Lower lobe of right lung (tissue), 2 donors: ENCODE data around the gene SLC15A3. TPM values are rescaled to one million over a fixed set of nuclear protein-coding genes. Genes with fewer than 3 reads are reported as not detected.
A peak's percentile ranks its signal among the peaks of the same experiment; 100 is the strongest.

Source experiments
- ATAC-seq, 2 donors: fragments of 200-7000 bp; cut with Tn5 transposase; one replicate each; pipeline ENCODE4 v1.9.1; 2020 to 2022; ENCODE audit warnings: mild to moderate bottlenecking in 2 of 2, moderate library complexity in 2 of 2
- DNase-seq: peaks from one replicate; pipeline ENCODE4 v3.0.0-alpha.2; 2020
- H3K27ac ChIP-seq: fragments of 200-600 bp; one replicate; pipeline ENCODE4 v1.8.0; 2022
- H3K27me3 ChIP-seq: fragments of 200-600 bp; one replicate; pipeline ENCODE4 v1.8.0; 2022; ENCODE audit warnings: low read depth
- H3K36me3 ChIP-seq: fragments of 200-600 bp; one replicate; pipeline ENCODE4 v1.8.0; 2022; ENCODE audit warnings: mild to moderate bottlenecking
- H3K4me1 ChIP-seq: fragments of 200-600 bp; one replicate; pipeline ENCODE4 v1.8.0; 2022
- H3K4me3 ChIP-seq: fragments of 200-600 bp; one replicate; pipeline ENCODE4 v1.8.0; 2022; ENCODE audit warnings: mild to moderate bottlenecking
- H3K9me3 ChIP-seq: fragments of 200-600 bp; one replicate; pipeline ENCODE4 v1.8.0; 2022
- intact Hi-C: fragments of 100-400 bp; cut with DNase I; formaldehyde crosslinking; loops from one replicate; pipeline ENCODE4 v1.11.0; 2022
- total RNA-seq: library from RNA; stranded (reverse); fragmentation: NEBNext Ultra II Directional; extraction: Animal tissue kit (Norgen Biotek cat#: 25700); gene quantifications from one replicate; pipeline ENCODE4 v1.2.1, GENCODE V29; 2021
- TF ChIP-seq, protein P1 (sequence below): fragments of 200-600 bp; IDR thresholded peaks from one replicate; pipeline ENCODE4 v1.8.0; 2022; ENCODE audit warnings: antibody characterized with exemption, mild to moderate bottlenecking
- donor health status: DM: no; HTN: yes; CAD: no; lungs with severe emphysema.

The SLC15A3 gene
- total RNA-seq, 1 donor from 2014 or later = 199 TPM

DNA sequence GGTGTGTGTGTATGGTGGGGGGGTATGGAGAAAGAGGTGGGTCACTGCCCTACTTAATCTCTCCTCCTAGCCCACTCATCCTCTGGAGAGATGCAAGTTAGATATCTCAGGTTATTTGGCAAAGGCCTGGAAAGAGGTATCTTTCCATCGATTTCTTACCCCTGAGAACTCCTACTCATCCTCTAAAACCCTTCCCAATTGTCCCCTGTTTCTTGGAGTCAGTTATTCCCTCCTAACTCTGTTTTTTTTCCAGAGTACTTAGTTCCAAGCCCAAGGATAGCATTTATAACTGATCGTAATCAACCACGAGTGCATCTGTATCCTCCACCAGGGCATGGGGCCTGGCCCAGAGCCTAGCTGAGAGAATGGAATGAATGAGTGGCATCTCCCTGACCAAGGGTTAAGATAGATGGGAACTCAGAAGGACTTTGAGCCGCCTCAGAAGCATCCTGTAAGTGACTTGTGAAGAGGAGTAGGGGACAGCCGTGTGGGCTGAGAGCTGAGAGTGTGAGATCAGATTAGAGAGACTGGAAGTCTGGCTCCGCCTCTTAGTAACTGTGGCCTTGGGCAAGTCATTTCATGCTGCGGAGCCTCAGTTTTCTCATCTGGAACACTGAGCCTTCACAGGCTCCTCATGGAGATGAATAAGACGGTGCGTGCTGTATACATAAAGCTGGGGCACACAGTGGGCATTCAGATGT is 35.8 kb upstream of the SLC15A3 start:
- Histone ChIP-seq H3K36me3 (no peaks in the 10 kb centered on the region), H3K4me1 (no peaks in the 10 kb centered on the region), H3K4me3 (no peak overlapping the region), H3K9me3 (no peaks in the 10 kb centered on the region), H3K27ac (no peak overlapping the region), H3K27me3 (peaks cover 5% of the 10 kb centered on the region)
- DNase-seq (no peak), ATAC-seq (no peak)
- intact Hi-C loops = no loop called here
- TF ChIP-seq, protein P1, sequence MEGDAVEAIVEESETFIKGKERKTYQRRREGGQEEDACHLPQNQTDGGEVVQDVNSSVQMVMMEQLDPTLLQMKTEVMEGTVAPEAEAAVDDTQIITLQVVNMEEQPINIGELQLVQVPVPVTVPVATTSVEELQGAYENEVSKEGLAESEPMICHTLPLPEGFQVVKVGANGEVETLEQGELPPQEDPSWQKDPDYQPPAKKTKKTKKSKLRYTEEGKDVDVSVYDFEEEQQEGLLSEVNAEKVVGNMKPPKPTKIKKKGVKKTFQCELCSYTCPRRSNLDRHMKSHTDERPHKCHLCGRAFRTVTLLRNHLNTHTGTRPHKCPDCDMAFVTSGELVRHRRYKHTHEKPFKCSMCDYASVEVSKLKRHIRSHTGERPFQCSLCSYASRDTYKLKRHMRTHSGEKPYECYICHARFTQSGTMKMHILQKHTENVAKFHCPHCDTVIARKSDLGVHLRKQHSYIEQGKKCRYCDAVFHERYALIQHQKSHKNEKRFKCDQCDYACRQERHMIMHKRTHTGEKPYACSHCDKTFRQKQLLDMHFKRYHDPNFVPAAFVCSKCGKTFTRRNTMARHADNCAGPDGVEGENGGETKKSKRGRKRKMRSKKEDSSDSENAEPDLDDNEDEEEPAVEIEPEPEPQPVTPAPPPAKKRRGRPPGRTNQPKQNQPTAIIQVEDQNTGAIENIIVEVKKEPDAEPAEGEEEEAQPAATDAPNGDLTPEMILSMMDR = no peak

DNA sequence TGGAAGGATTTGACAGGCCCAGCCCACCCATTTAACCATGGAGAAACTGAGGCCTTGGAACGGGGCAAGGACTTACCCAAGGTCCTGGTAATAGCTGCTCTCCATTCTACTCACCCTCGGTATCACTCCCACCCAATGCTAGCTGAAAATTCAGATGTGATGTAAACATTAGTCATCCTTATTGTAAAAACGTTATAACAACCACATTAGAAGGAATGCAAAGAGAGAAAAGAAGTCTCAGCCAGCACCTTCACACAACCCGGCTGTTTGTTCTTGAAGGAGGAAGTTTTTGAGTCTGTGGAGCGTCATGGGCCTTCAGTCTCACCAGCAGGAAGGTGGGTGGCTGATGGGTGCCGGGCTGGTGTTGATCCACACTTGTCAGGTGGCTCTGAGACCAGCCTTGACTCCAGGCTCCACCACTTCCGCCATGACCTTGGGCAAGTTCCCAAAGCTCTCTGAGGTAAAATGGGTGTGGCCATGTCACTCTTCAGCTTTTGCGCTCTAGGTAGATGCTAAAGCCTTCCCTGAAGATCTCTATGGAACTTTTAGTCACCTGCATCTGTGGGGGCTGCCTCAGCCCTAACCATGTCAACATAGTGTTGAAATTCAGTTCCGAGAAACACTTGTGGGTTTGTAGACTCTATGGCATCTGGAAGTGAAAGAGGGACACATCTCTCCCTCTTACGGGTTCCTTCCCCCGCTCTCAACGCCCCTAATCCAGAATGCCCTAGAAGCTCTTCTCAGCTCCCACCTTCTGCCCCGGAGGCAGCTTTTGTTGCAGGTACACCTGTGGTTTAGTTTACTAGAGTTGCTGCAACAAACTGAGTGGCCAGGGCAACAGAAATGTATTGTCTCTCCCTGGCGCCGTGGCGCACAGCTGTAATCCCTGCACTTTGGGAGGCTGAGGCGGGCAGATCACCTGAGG is 34.3 kb upstream of the SLC15A3 start:
- Histone ChIP-seq H3K27me3 (peaks cover 3% of the 10 kb centered on the region), H3K27ac (no peak overlapping the region), H3K9me3 (no peaks in the 10 kb centered on the region), H3K36me3 (no peaks in the 10 kb centered on the region), H3K4me1 (no peaks in the 10 kb centered on the region), H3K4me3 (no peak overlapping the region)
- ATAC-seq = peak; percentile 77 to 84
- intact Hi-C loops = no loop called here
- TF ChIP-seq, protein P1 = no peak
- DNase-seq = peak; percentile 81

DNA sequence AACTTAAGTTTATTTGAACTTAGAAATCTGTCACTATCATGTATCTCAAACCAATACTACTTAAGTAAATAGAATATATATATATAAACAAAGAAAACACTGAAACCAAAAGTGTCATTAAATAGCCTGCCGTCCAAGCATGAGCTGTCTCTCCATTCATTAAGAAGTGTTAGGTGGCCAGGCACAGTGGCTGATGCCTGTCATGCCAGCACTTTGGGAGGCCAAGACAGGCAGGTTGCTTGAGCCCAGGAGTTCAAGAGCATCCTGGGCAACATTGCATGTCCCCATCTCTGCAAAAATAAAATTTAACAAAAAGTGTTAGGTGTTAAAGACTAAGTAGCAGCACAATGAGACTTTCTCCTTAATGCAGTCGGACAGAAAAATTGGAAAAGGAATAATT is 33.5 kb upstream of the SLC15A3 start:
- TF ChIP-seq, protein P1 = no peak
- intact Hi-C loops = no loop called here
- Histone ChIP-seq H3K4me3 (no peak overlapping the region), H3K27me3 (peaks cover under 1% of the 10 kb centered on the region), H3K9me3 (no peaks in the 10 kb centered on the region), H3K4me1 (no peaks in the 10 kb centered on the region), H3K27ac (no peak overlapping the region), H3K36me3 (no peaks in the 10 kb centered on the region)
- ATAC-seq (no peak), DNase-seq (no peak)

DNA sequence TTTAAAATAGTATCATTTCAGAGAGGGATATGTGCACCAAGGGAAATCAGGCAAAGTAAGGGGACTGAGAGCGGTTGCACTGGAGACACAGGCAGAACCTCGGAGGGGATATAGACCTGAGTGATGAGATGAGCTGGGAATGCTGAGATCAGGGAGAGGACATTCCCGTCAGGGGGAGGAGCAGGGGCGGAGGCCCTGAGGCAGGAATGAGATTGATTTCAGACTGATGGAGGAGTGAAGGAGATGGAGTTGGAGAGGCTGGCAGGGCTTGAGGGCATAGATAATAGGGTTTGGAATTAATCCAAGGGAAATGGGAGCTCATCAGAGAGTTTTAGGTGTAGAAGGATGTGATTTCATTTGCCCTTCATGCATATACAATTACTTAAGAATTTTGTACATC is 32.7 kb upstream of the SLC15A3 start:
- H3K27me3 ChIP-seq = no peaks in the 10 kb centered on the region
- no peaks in the 10 kb centered on the region for H3K9me3 ChIP-seq
- H3K4me3 ChIP-seq = no peak overlapping the region
- intact Hi-C loops = no loop called here
- H3K36me3 ChIP-seq = no peaks in the 10 kb centered on the region
- ATAC-seq (no peak), DNase-seq (no peak)
- H3K27ac ChIP-seq = no peak overlapping the region
- H3K4me1 ChIP-seq = no peaks in the 10 kb centered on the region
- TF ChIP-seq, protein P1 = no peak

DNA sequence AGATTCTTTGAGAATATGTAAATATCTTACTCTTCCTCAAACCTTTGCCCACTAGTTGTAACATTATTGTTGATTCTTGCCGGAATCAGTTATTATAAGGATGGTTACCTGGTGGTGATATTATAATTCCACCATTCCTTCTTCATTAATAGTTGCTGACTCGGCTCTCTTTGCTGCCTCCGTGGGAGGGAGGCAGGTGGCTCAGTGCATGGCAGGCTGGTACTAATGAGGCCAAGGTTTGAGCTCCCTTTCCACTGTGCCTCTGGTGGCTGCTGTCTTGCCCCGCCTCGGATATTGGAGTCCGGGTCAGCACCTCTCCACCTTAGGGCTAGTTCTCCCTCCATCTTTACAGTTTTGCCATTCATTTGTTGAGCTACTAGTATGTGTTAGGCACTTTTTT is 32.2 kb upstream of the SLC15A3 start:
- intact Hi-C loops = no loop called here
- H3K27me3 ChIP-seq = no peaks in the 10 kb centered on the region
- TF ChIP-seq, protein P1 = no peak
- DNase-seq = no peak
- no peak for ATAC-seq
- no peaks in the 10 kb centered on the region for H3K4me1 ChIP-seq
- H3K36me3 ChIP-seq = no peaks in the 10 kb centered on the region
- no peak overlapping the region for H3K27ac ChIP-seq
- no peak overlapping the region for H3K4me3 ChIP-seq
- no peaks in the 10 kb centered on the region for H3K9me3 ChIP-seq
